NOMO-1 (cell line): Measurements from ENCODE around the gene KLK15.

Source experiments
- DNase-seq, 2 experiments: peaks; one replicate each; lab custom pipeline; 2025; ENCODE audit not compliant: unreplicated experiment in 2 of 2; lab: John Stamatoyannopoulos, UW

KLK15 gene

GRCh38 chr19:50833117-50833801 is at the start of gene KLK15:
TSS of gene KLK15 (minus strand) at chr19:50833574. CDS start at chr19:50831492, 2,082 bp downstream.
- DNase-seq: no peak

- no peak for DNase-seq
Observed at GRCh38 chr19:50882188-50882587, 48.8 kb upstream of the KLK15 start.

- DNase-seq: no peak
Observed at GRCh38 chr19:50880241-50880640, 46.9 kb upstream of the KLK15 start.

- DNase-seq: no peak
Observed at GRCh38 chr19:50878851-50879250, 45.5 kb upstream of the KLK15 start.

- DNase-seq: no peak
Observed at GRCh38 chr19:50877338-50877737, 44.0 kb upstream of the KLK15 start.

GRCh38 chr19:50876456-50876855 is 43.1 kb upstream of the KLK15 start:
- DNase-seq: no peak

- DNase-seq: no peak
Observed at GRCh38 chr19:50875795-50876422, 42.5 kb upstream of the KLK15 start.

- DNase-seq: no peak
Observed at GRCh38 chr19:50874211-50874610, 40.8 kb upstream of the KLK15 start.

- DNase-seq: no peak
Observed at GRCh38 chr19:50873056-50873455, 39.7 kb upstream of the KLK15 start, which contains the start of gene KLK2. TSS of gene KLK2 (plus strand) at chr19:50873439. CDS start at chr19:50873474, 35 bp downstream.

- no peak for DNase-seq
Observed at GRCh38 chr19:50870417-50871089, 37.2 kb upstream of the KLK15 start.

GRCh38 chr19:50869479-50869878 is 36.1 kb upstream of the KLK15 start:
- no peak for DNase-seq

GRCh38 chr19:50861496-50862286 is 28.3 kb upstream of the KLK15 start:
- no peak for DNase-seq

GRCh38 chr19:50861010-50861409 is 27.6 kb upstream of the KLK15 start:
- DNase-seq: no peak

- no peak for DNase-seq
Observed at GRCh38 chr19:50859849-50860248, 26.5 kb upstream of the KLK15 start.

- DNase-seq: no peak
Observed at GRCh38 chr19:50858886-50859285, 25.5 kb upstream of the KLK15 start.

- DNase-seq: no peak
Observed at GRCh38 chr19:50857366-50857765, 24.0 kb upstream of the KLK15 start.

GRCh38 chr19:50854636-50855410 is 21.4 kb upstream of the KLK15 start, which contains the start of gene KLK3:
TSS of gene KLK3 (plus strand) at chr19:50854915. CDS start at chr19:50854956, 41 bp downstream.
- no peak for DNase-seq

GRCh38 chr19:50851620-50852019 is 18.2 kb upstream of the KLK15 start:
- no peak for DNase-seq

GRCh38 chr19:50850738-50851137 is 17.4 kb upstream of the KLK15 start:
- no peak for DNase-seq

GRCh38 chr19:50844296-50844935 is 11.0 kb upstream of the KLK15 start:
- DNase-seq: no peak
